Central memory CD8-positive, alpha-beta T cell (primary cell): ENCODE data around the gene SET.
"Not testable (repeated sequence)": the region's sequence is repeated elsewhere in the genome, so short reads cannot be mapped to it uniquely, and the experiment has no call there.

Experiments used
- ATAC-seq: fragments of 150-1000 bp; cut with Tn5 transposase; replicated peaks from 2 replicates; pipeline ENCODE4 v1.10.0; 2022; ENCODE audit warnings: mild to moderate bottlenecking, moderate FRiP score, moderate number of reproducible peaks; ENCODE audit not compliant: poor library complexity, severe bottlenecking; ENCODE audit errors: extremely low read depth
- DNase-seq, 2 donors: peaks; one replicate each; pipeline ENCODE4 v3.0.0; 2021; ENCODE audit warnings: low spot score in 2 of 2
- H3K27ac Mint-ChIP-seq: one replicate; pipeline ENCODE4 v1.8.0; 2022; ENCODE audit warnings: low read depth, mild to moderate bottlenecking, moderate library complexity, mixed read lengths
- H3K27me3 Mint-ChIP-seq: one replicate; pipeline ENCODE4 v1.8.0; 2022; ENCODE audit warnings: mixed read lengths
- H3K36me3 Mint-ChIP-seq: one replicate; pipeline ENCODE4 v1.8.0; 2022; ENCODE audit warnings: mild to moderate bottlenecking, moderate library complexity, mixed read lengths; ENCODE audit not compliant: insufficient read depth
- H3K4me1 Mint-ChIP-seq: one replicate; pipeline ENCODE4 v1.8.0; 2022; ENCODE audit warnings: mixed read lengths
- H3K4me3 Mint-ChIP-seq: one replicate; pipeline ENCODE4 v1.8.0; 2022; ENCODE audit warnings: mild to moderate bottlenecking, moderate library complexity, mixed read lengths
- H3K9me3 Mint-ChIP-seq: one replicate; pipeline ENCODE4 v1.8.0; 2022; ENCODE audit warnings: mixed read lengths

The SET gene

GRCh38 chr9:128693738-128694137, 4.7 kb downstream of the SET start:
- H3K9me3 Mint-ChIP-seq, H3K4me3 Mint-ChIP-seq, H3K27me3 Mint-ChIP-seq, ATAC-seq, DNase-seq: not testable (repeated sequence)
- peaks cover 56% of the 10 kb centered on the region for H3K36me3 Mint-ChIP-seq
- H3K27ac Mint-ChIP-seq = peak overlapping the region; percentile 44
- H3K4me1 Mint-ChIP-seq = peaks cover 25% of the 10 kb centered on the region

- peaks cover 56% of the 10 kb centered on the region for H3K36me3 Mint-ChIP-seq
- ATAC-seq = no peak
- no peaks in the 10 kb centered on the region for H3K9me3 Mint-ChIP-seq
- peaks cover 25% of the 10 kb centered on the region for H3K4me1 Mint-ChIP-seq
- no peak for DNase-seq
- H3K4me3 Mint-ChIP-seq = no peak overlapping the region
- H3K27me3 Mint-ChIP-seq = no peaks in the 10 kb centered on the region
- peak overlapping the region; percentile 46 for H3K27ac Mint-ChIP-seq
Measured at GRCh38 chr9:128694344-128694743, 5.3 kb downstream of the SET start.

- ATAC-seq (no peak), DNase-seq (no peak)
- H3K4me3 Mint-ChIP-seq = no peak overlapping the region
- no peaks in the 10 kb centered on the region for H3K9me3 Mint-ChIP-seq
- H3K36me3 Mint-ChIP-seq = peaks cover 44% of the 10 kb centered on the region
- H3K27ac Mint-ChIP-seq = no peak overlapping the region
- no peaks in the 10 kb centered on the region for H3K27me3 Mint-ChIP-seq
- peaks cover 19% of the 10 kb centered on the region for H3K4me1 Mint-ChIP-seq
Measured at GRCh38 chr9:128696923-128697707, 8.1 kb downstream of the SET start.

- Mint-ChIP-seq H3K4me1 (peaks cover 19% of the 10 kb centered on the region), H3K36me3 (peaks cover 28% of the 10 kb centered on the region)
- not testable (repeated sequence) for DNase-seq, H3K9me3 Mint-ChIP-seq, ATAC-seq, H3K27ac Mint-ChIP-seq, H3K27me3 Mint-ChIP-seq, H3K4me3 Mint-ChIP-seq
Measured at GRCh38 chr9:128699096-128699795, 10.2 kb downstream of the SET start.

- DNase-seq = no peak
- ATAC-seq = no peak
- Mint-ChIP-seq H3K36me3 (peaks cover 12% of the 10 kb centered on the region), H3K27ac (no peak overlapping the region), H3K9me3 (no peaks in the 10 kb centered on the region), H3K4me3 (peak overlapping the region; percentile 87), H3K27me3 (no peaks in the 10 kb centered on the region), H3K4me1 (peaks cover 19% of the 10 kb centered on the region)
Measured at GRCh38 chr9:128701227-128701854, 12.3 kb downstream of the SET start.

- peak; percentile 90 for ATAC-seq
- Mint-ChIP-seq H3K4me1 (peaks cover 19% of the 10 kb centered on the region), H3K4me3 (peak within 1 kb of the TSS; percentile 87), H3K27me3 (no peaks in the 10 kb centered on the region), H3K36me3 (peaks cover 11% of the 10 kb centered on the region), H3K27ac (peak within 1 kb of the TSS; percentile 56), H3K9me3 (no peaks in the 10 kb centered on the region)
- DNase-seq = peak; percentile 77 to 89
Measured at GRCh38 chr9:128702445-128702948, 13.5 kb downstream of the SET start, which contains the start of gene PKN3. Gene PKN3, plus strand, starts transcription at chr9:128702503. Its CDS starts 413 bp downstream, at chr9:128702916.

- Mint-ChIP-seq H3K27ac (peak overlapping the region; percentile 55), H3K27me3 (no peaks in the 10 kb centered on the region)
Measured at GRCh38 chr9:128702949-128703615, 14.1 kb downstream of the SET start.

GRCh38 chr9:128703616-128704355, 14.8 kb downstream of the SET start:
- no peak for DNase-seq
- ATAC-seq = no peak
- Mint-ChIP-seq H3K9me3 (no peaks in the 10 kb centered on the region), H3K4me3 (peak overlapping the region; percentile 87), H3K4me1 (peaks cover 19% of the 10 kb centered on the region), H3K36me3 (peaks cover 9% of the 10 kb centered on the region), H3K27ac (peak overlapping the region; percentile 55), H3K27me3 (no peaks in the 10 kb centered on the region)

More at GRCh38 chr9:128702949-128703615, 14.1 kb downstream of the SET start:
- Mint-ChIP-seq H3K4me1 (peaks cover 19% of the 10 kb centered on the region), H3K4me3 (peak overlapping the region; percentile 87), H3K9me3 (no peaks in the 10 kb centered on the region), H3K36me3 (peaks cover 11% of the 10 kb centered on the region)
- peak; percentile 46 for ATAC-seq
- no peak for DNase-seq

GRCh38 chr9:128704356-128704670, 15.3 kb downstream of the SET start:
- ATAC-seq = no peak
- Mint-ChIP-seq H3K9me3 (no peaks in the 10 kb centered on the region), H3K36me3 (peaks cover 9% of the 10 kb centered on the region), H3K4me3 (peak overlapping the region; percentile 87), H3K4me1 (peaks cover 19% of the 10 kb centered on the region), H3K27ac (no peak overlapping the region), H3K27me3 (no peaks in the 10 kb centered on the region)
- DNase-seq = no peak

GRCh38 chr9:128705051-128705965, 16.3 kb downstream of the SET start:
- peaks cover 9% of the 10 kb centered on the region for H3K36me3 Mint-ChIP-seq
- ATAC-seq = no peak
- no peaks in the 10 kb centered on the region for H3K9me3 Mint-ChIP-seq
- no peaks in the 10 kb centered on the region for H3K27me3 Mint-ChIP-seq
- no peak overlapping the region for H3K4me3 Mint-ChIP-seq
- no peak overlapping the region for H3K27ac Mint-ChIP-seq
- H3K4me1 Mint-ChIP-seq = peaks cover 19% of the 10 kb centered on the region
- DNase-seq = no peak

- Mint-ChIP-seq H3K27me3 (no peaks in the 10 kb centered on the region), H3K27ac (no peak overlapping the region), H3K36me3 (peaks cover 9% of the 10 kb centered on the region), H3K9me3 (no peaks in the 10 kb centered on the region), H3K4me1 (peaks cover 19% of the 10 kb centered on the region), H3K4me3 (no peak overlapping the region)
- DNase-seq = no peak
- no peak for ATAC-seq
Measured at GRCh38 chr9:128706045-128706444, 17.0 kb downstream of the SET start.
